ENCODE results near the gene PMPCA.
A peak's percentile ranks its signal among the peaks of the same experiment; 100 is the strongest.
"Not testable (repeated sequence)": the region's sequence is repeated elsewhere in the genome, so short reads cannot be mapped to it uniquely, and the experiment has no call there.

The PMPCA gene

GRCh38 chr9:136394312-136395019 lies 16.0 kb upstream of the PMPCA start:
- no peak for DNase-seq (ENCODE audit: low spot score)

GRCh38 chr9:136395020-136395340 lies 15.5 kb upstream of the PMPCA start:
- no peak for DNase-seq (ENCODE audit: low spot score)

GRCh38 chr9:136395345-136396218 lies 14.9 kb upstream of the PMPCA start:
- no peak for DNase-seq (ENCODE audit: low spot score)

- DNase-seq (ENCODE audit: low spot score): no peak
These were observed 14.3 kb upstream of the PMPCA start for GRCh38 chr9:136396219-136396515.

GRCh38 chr9:136397643-136398042 lies 12.8 kb upstream of the PMPCA start:
- DNase-seq (ENCODE audit: low spot score): no peak

GRCh38 chr9:136398286-136398685 lies 12.2 kb upstream of the PMPCA start:
- no peak for DNase-seq (ENCODE audit: low spot score)

- DNase-seq (ENCODE audit: low spot score): no peak
These were observed 11.1 kb upstream of the PMPCA start for GRCh38 chr9:136399176-136400037.

GRCh38 chr9:136400038-136400834 lies 10.2 kb upstream of the PMPCA start, which contains the start of gene SNAPC4:
TSS of gene SNAPC4 (minus strand) at chr9:136400170. CDS start at chr9:136398428, 1,742 bp downstream.
- DNase-seq (ENCODE audit: low spot score): peak; percentile 78

GRCh38 chr9:136401173-136401922 lies 9.1 kb upstream of the PMPCA start:
- no peak for DNase-seq (ENCODE audit: low spot score)

GRCh38 chr9:136402067-136402466 lies 8.4 kb upstream of the PMPCA start:
- DNase-seq (ENCODE audit: low spot score): no peak

- DNase-seq (ENCODE audit: low spot score): no peak
These were observed 6.9 kb upstream of the PMPCA start for GRCh38 chr9:136403538-136403914.

GRCh38 chr9:136403915-136404800 lies 6.3 kb upstream of the PMPCA start:
- DNase-seq (ENCODE audit: low spot score): no peak

GRCh38 chr9:136404801-136405136 lies 5.7 kb upstream of the PMPCA start:
- DNase-seq (ENCODE audit: low spot score): no peak

- DNase-seq (ENCODE audit: low spot score): no peak
These were observed 5.0 kb upstream of the PMPCA start for GRCh38 chr9:136405481-136405880.

- not testable (repeated sequence) for DNase-seq (ENCODE audit: low spot score)
These were observed 4.6 kb upstream of the PMPCA start for GRCh38 chr9:136405904-136406303.

GRCh38 chr9:136407061-136407460 lies 3.4 kb upstream of the PMPCA start:
- not testable (repeated sequence) for DNase-seq (ENCODE audit: low spot score)

GRCh38 chr9:136407911-136408310 lies 2.5 kb upstream of the PMPCA start:
- DNase-seq (ENCODE audit: low spot score): no peak

- no peak for DNase-seq (ENCODE audit: low spot score)
These were observed 652 bp upstream of the PMPCA start for GRCh38 chr9:136409557-136410455.

- no peak for DNase-seq (ENCODE audit: low spot score)
These were observed 920 bp downstream of the PMPCA start for GRCh38 chr9:136411378-136411777.
